GM19455 (cell line): ENCODE results near the gene AHNAK.

Experiments
- ATAC-seq: cut with Tn5 transposase; IDR thresholded peaks from one replicate; pipeline ENCODE4 v1.9.1; 2021; ENCODE audit not compliant: unreplicated experiment

The AHNAK gene

GRCh38 chr11:62536301-62536957 lies 10.2 kb downstream of the AHNAK start:
- ATAC-seq, result no peak

DNA sequence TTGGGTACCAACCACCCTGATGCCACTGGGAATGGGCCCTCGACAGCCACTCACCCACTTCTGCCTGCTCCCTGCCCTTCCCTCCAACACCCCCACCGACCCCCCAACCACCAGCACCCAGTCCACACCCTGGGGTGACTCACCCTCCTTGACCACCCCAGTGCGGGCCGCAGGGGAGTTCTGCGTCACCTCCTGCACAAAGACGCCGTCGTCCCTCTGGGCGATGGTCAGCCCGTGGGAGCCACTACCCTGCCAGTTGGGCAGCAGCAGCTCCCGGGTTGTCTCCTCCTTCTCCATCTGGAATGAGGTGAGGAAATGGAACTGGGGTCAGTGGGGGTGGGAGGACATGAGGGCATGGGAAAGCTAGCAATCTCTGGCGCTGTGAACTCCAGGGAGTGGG lies 10.8 kb downstream of the AHNAK start:
- no peak for ATAC-seq

- no peak for ATAC-seq
Observed at GRCh38 chr11:62534779-62535545, 11.6 kb downstream of the AHNAK start.

GRCh38 chr11:62532096-62532495 lies 14.5 kb downstream of the AHNAK start:
- ATAC-seq, result no peak

DNA sequence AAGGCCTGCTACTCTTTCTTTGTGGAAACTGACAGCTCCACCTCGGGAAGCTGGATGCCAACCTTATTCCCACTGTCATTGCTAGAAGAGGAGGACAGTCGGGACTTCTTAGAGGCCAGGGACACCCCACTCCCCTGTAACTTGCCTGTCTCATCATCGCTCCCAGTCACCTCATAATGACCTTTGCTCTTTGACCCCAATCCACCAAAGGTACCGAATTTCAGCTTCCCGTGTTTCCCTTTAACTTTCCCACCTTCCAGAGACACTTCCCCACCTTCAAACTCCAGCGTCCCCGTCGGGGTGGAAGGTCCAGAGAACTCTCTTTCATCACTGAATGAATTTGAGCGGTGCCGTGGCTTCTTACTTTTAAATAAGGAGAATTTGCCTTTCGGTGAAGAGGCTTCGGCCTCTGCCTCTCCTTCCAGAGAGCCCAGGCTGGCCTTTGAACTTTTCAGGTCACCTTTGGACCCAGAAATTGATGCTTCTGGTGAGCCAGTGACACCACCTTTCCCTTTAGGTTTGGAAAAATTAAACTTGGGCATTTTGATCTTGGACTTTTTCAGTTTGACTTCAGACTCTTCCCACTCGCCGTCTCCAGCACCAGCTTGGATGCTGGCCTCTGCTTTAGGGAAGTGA lies 29.8 kb downstream of the AHNAK start:
- no peak for ATAC-seq

GRCh38 chr11:62514151-62514550 lies 32.5 kb downstream of the AHNAK start:
- no peak for ATAC-seq

- no peak for ATAC-seq
Observed at GRCh38 chr11:62513626-62514025, 33.0 kb downstream of the AHNAK start.

GRCh38 chr11:62512961-62513360 lies 33.6 kb downstream of the AHNAK start:
- ATAC-seq, result no peak

DNA sequence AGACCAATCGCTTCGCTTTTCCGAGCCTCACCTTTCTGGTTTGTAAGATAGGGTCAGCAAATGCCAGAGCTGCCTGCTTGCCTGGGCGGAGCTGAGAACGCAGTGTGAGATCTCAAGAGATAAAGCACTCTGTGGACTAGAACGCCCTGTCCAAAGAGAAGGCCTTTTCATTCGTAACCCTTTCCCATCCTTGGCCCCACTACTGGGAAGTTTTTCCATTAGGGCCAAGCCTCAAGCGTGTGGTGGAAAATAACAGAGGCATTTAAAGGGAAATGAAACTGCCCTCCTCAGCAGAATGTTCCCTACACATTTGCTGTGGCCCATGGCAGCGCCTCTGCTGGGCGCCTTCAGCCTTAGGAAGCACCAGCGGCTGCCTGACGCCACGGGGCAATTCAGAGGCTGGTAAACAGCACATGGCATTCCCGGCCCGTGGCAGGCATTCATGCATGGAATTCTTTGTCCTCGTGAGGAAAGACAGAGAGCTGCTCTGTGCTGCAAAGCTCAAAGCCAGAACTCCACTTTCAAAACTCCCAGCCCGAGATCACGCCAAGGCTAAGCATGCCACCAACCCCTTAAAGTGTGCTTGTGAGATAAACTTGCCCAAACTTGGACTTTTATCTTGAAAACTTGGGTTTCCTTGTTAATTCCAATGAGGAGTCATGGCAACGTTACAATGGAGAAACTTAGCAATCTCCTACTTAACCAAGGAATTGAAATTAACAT lies 38.1 kb downstream of the AHNAK start:
- no peak for ATAC-seq

DNA sequence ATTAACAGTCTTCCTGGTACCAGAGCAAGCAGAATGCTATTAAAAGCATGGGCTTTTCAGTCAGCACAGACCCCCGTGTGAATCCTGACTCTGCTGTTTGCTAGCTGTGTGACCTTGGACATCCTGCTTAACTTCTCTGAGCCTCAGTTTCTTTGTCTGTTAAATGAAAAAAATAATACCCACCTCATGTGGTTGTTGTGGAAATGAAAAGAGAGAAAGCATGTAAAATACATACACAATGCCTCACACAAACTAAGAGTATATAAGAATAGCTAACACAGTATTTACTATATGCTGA lies 39.5 kb downstream of the AHNAK start:
- no peak for ATAC-seq

GRCh38 chr11:62506413-62507124 lies 40.0 kb downstream of the AHNAK start:
- ATAC-seq, result no peak

DNA sequence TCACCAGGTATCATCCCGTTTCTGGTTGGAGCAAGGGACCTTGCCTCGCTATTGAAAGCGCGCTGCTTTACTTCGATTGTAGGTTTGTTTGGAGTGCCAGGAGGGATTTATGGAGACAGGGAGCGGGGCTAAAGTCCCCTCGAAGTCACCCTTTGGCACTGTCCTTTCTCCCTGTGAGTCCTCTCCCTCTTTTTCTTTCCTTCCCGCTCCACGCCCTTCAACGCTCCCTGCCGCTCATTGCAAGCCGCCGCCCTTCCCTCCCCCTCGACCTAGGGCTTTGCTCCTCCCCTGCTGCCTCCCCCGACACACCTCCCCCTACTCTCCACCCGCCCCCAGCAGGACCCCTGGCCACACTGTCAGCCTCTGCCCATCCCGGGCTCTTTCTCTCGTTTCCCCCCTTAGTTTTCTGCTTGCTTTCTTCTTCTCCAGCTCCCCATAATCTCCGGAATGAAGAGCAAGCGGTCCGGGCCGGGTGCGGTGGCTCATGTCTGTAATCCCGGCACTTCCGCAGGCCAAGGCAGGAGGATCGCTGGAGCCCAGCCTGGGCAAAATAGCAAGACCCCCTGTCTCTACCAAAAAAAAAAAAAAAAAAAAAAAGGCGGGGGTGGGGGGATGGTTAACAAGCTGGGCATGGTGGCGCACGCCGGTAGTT lies 41.0 kb downstream of the AHNAK start:
- no peak for ATAC-seq

GRCh38 chr11:62505059-62505439 lies 41.6 kb downstream of the AHNAK start:
- no peak for ATAC-seq

- no peak for ATAC-seq
Observed at GRCh38 chr11:62504158-62504973, 42.2 kb downstream of the AHNAK start.

DNA sequence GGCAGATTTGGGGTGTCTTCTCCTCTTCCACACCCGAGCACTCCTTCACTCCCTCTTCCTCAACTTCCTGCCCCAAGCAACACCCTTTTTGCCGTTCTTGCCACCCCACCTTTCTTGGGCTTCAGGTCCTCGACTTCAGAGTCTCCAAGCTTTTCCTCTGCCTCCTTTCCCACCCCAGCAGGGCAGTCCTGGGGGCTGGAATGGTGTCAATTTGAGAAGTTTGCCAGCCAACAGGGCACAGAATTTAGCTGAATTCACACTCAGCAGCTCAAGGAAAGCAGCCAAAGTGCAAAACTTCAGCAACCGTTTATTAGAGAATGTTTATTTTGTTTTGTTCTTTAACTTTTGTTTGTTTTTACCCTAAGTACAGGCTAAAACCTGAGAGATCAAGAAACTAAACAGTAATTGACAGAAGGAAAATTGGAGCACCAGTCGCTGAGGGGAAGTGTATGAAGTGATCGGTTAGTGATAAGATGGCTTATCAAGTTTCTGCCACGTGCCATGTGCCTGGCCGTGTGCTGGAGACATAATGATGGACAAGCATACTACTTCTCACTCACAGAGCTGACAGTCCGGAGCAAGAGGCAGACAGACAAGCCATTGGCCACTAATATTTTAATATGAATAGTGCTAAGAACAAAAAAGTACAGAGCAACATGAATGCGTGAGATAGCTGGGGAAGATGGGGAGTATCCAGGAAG lies 44.4 kb downstream of the AHNAK start:
- no peak for ATAC-seq

- ATAC-seq, result no peak
Observed at GRCh38 chr11:62501432-62501891, 45.1 kb downstream of the AHNAK start.

DNA sequence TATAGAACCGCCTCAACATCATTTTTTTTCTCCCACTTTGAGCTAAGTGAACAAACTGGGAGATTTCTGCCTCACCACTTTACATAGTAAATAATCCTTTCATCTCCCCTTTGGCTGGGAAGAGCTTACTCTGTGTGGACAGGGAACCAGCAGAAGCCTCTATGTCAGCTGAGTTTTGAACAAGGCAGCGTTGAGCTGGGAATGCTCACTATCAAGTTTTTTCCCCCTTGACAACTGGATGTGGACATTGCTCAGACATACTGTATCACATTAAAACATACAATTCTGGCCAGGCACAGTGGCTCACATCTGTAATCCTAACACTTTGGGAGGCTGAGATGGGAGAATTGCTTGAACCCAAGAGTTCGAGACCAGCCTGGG lies 46.0 kb downstream of the AHNAK start:
- no peak for ATAC-seq

DNA sequence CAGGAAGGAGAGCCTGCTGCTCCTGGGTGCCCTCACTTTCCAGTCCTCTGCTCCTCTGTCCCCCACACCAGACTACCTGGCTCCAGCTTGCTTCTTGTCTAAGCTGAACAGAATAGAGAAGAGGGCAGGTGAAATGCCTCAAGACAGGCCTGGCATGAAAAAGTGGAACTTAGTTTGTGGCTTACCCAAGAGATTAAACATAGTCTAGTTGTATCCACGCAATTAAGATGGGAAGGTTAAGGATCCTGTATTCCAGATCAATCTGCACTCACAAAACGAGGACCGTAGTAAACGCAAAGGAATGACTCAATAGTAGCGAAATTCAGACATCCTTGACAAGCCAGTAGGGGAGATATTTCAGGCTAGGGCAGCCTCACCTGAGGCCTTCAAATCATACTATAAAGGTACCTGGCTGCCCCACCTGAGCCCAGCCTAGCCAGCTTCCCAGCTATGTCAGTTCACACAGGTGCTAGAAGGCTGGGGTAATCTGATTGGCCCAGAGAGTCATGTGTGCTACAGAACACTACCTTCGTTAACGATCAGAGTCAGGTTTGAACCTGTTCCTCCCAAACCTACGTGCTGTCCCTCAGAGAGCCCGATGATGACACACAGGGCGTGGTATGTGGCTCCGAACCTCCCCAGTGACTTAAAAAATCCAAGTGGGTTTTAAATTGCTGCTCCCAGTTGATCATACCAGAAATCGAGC lies 46.5 kb downstream of the AHNAK start:
- ATAC-seq, result no peak
